ENCODE measurements around the gene NAA38. TPM values are rescaled to one million over a fixed set of nuclear protein-coding genes. Genes with fewer than 3 reads are reported as not detected.
A peak's percentile ranks its signal among the peaks of the same experiment; 100 is the strongest.

NAA38 gene
- polyA plus RNA-seq, 1 donor (not counting 4 experiments of a cell fraction or from before 2014, with no cell fraction given): 70.9 TPM

DNA sequence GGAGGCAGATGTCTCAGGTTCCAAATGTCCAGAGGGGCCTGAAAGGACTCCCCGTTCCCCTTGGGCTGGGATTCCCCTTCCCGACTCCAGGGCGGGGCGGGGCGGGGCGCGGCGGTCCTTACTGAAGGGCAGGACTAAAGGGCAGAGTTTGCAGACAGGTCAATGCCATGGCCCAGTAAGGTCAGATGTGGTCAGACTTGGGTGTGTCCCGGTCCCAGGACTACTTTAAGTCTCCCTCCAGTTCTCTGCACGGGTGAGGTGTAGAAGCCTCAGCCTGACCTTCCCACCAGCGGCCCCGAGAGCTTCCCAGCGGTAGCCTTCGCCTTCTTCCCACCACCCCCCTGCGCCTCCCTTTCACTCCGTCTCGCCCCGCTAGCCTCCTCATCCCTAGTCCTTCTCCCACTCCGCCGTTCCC lies 22.8 kb downstream of the NAA38 start:
- Histone ChIP-seq H3K27me3 (ENCODE audit: control insufficient read depth, extremely low read depth, insufficient read depth, low read length) (no peaks in the 10 kb centered on the region), H3K9me3 (ENCODE audit: control insufficient read depth, low read depth, low read length) (no peaks in the 10 kb centered on the region), H3K9me1 (ENCODE audit: control insufficient read depth, extremely low read depth, insufficient read depth, low read length) (no peaks in the 10 kb centered on the region), H3K79me2 (ENCODE audit: control insufficient read depth, insufficient read depth, low read length) (peaks cover 7% of the 10 kb centered on the region), H4K20me1 (ENCODE audit: control insufficient read depth, extremely low read depth, insufficient read depth, low read length) (no peaks in the 10 kb centered on the region), H2AFZ (ENCODE audit: control insufficient read depth, low read length) (peak overlapping the region; percentile 83), H3K9ac (ENCODE audit: control insufficient read depth, extremely low read depth, insufficient read depth, low read length) (peak overlapping the region; percentile 97), H3K4me3 (ENCODE audit: control insufficient read depth in 2 of 3, extremely low read depth in 1 of 3, insufficient read depth in 2 of 3, low read depth in 1 of 3, low read length in 3 of 3) (peak overlapping the region; percentile 67 to 85 (median 79)), H3K27ac (ENCODE audit: control insufficient read depth, insufficient read depth, low read length) (peak overlapping the region; percentile 95), H3K36me3 (ENCODE audit: control insufficient read depth in 2 of 2, extremely low read depth in 1 of 2, insufficient read depth in 2 of 2, low read length in 2 of 2) (peaks cover 0 to 3% of the 10 kb centered on the region in 2 experiments), H3K4me1 (ENCODE audit: control insufficient read depth, extremely low read depth, insufficient read depth, low read length) (peaks cover 29% of the 10 kb centered on the region), H3K4me2 (ENCODE audit: control insufficient read depth, extremely low read depth, insufficient read depth, low read depth, low read length) (peak overlapping the region; percentile 97)
- dilution Hi-C loops (cut with MboI; ENCODE audit: extremely low pct_ligation_motif_present, low sequenced_read_pairs): no loop called here
- no peak for TF ChIP-seq EZH2 (IDR thresholded peaks at IDR 0.05; ENCODE audit: low read length)
- TF ChIP-seq, protein P1, sequence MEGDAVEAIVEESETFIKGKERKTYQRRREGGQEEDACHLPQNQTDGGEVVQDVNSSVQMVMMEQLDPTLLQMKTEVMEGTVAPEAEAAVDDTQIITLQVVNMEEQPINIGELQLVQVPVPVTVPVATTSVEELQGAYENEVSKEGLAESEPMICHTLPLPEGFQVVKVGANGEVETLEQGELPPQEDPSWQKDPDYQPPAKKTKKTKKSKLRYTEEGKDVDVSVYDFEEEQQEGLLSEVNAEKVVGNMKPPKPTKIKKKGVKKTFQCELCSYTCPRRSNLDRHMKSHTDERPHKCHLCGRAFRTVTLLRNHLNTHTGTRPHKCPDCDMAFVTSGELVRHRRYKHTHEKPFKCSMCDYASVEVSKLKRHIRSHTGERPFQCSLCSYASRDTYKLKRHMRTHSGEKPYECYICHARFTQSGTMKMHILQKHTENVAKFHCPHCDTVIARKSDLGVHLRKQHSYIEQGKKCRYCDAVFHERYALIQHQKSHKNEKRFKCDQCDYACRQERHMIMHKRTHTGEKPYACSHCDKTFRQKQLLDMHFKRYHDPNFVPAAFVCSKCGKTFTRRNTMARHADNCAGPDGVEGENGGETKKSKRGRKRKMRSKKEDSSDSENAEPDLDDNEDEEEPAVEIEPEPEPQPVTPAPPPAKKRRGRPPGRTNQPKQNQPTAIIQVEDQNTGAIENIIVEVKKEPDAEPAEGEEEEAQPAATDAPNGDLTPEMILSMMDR (optimal IDR thresholded peaks at IDR 0.05 in 1 of 3, IDR thresholded peaks at IDR 0.05 in 1 of 3, conservative IDR thresholded peaks at IDR 0.05 in 1 of 3; ENCODE audit: extremely low read depth in 1 of 3, insufficient read depth in 2 of 3, low read length in 3 of 3): no peak
- no peak for DNase-seq (ENCODE audit: low read depth, low spot score)
- no peak for FAIRE-seq

DNA sequence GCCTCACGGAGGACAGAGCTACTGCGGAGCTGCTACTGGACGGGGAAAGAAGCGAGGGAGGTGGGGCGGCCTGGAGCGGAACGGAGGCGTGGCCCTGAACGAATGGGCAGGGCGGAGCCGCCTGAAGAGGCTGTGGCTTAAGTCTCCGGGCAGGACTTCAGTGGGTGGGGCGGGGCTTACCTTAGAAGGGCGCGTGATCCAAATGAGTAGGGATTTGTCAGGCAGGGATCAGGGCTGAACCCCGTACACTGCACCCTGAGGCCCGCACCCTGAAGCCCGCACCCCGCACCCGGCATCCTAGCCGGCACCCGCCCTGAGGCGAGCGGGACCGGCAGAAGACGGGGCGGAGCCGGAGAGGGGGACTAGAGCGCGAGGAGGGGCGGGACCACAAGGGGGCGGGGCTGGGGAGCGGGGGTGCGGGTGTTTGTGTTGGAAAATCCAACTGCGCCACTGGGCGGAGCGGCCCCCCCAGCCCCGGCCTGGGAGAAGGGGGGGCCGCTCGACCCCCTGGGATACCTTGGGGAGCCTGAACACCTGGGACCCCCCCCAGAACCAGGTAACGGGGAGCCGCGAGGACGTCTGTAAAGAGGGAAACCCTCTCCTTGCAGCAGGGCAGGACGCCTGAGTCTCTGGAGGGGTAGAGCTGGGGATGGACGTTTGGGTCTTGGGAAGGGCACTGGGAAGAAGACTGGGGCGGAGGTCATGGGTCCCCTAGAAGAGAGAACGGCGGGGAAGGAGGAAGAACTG lies 23.4 kb downstream of the NAA38 start, which contains the start of gene KDM6B:
KDM6B (plus strand) TSS at position 423 of the 747 bp plus-strand sequence. CDS start 11,338 bp downstream, outside the sequence.
- FAIRE-seq (peak; percentile 96), DNase-seq (ENCODE audit: low read depth, low spot score) (no peak)
- Histone ChIP-seq H3K36me3 (ENCODE audit: control insufficient read depth in 2 of 2, extremely low read depth in 1 of 2, insufficient read depth in 2 of 2, low read length in 2 of 2) (no peaks in the 10 kb centered on the region), H4K20me1 (ENCODE audit: control insufficient read depth, extremely low read depth, insufficient read depth, low read length) (no peaks in the 10 kb centered on the region), H3K79me2 (ENCODE audit: control insufficient read depth, insufficient read depth, low read length) (peaks cover 6% of the 10 kb centered on the region), H3K27me3 (ENCODE audit: control insufficient read depth, extremely low read depth, insufficient read depth, low read length) (no peaks in the 10 kb centered on the region), H3K9me3 (ENCODE audit: control insufficient read depth, low read depth, low read length) (no peaks in the 10 kb centered on the region), H3K9ac (ENCODE audit: control insufficient read depth, extremely low read depth, insufficient read depth, low read length) (peak within 1 kb of the TSS; percentile 97), H3K9me1 (ENCODE audit: control insufficient read depth, extremely low read depth, insufficient read depth, low read length) (no peaks in the 10 kb centered on the region), H3K4me1 (ENCODE audit: control insufficient read depth, extremely low read depth, insufficient read depth, low read length) (peaks cover 23% of the 10 kb centered on the region), H3K4me2 (ENCODE audit: control insufficient read depth, extremely low read depth, insufficient read depth, low read depth, low read length) (peak within 1 kb of the TSS; percentile 97), H3K4me3 (ENCODE audit: control insufficient read depth in 2 of 3, extremely low read depth in 1 of 3, insufficient read depth in 2 of 3, low read depth in 1 of 3, low read length in 3 of 3) (peak within 1 kb of the TSS; percentile 67 to 85 (median 79)), H3K27ac (ENCODE audit: control insufficient read depth, insufficient read depth, low read length) (peak within 1 kb of the TSS; percentile 95), H2AFZ (ENCODE audit: control insufficient read depth, low read length) (peak within 1 kb of the TSS; percentile 83)
- dilution Hi-C loops (cut with MboI; ENCODE audit: extremely low pct_ligation_motif_present, low sequenced_read_pairs): no loop called here
- TF ChIP-seq, protein P1 (optimal IDR thresholded peaks at IDR 0.05 in 1 of 3, IDR thresholded peaks at IDR 0.05 in 1 of 3, conservative IDR thresholded peaks at IDR 0.05 in 1 of 3; ENCODE audit: extremely low read depth in 1 of 3, insufficient read depth in 2 of 3, low read length in 3 of 3): peak in 1 of 3 experiments; percentile 4
- no peak for TF ChIP-seq EZH2 (IDR thresholded peaks at IDR 0.05; ENCODE audit: low read length)
